ENCODE measurements around the gene ZFR2.

GRCh38 chr19:3793799-3794198 is 75.0 kb downstream of the ZFR2 start:
- TF ChIP-seq, protein P1, sequence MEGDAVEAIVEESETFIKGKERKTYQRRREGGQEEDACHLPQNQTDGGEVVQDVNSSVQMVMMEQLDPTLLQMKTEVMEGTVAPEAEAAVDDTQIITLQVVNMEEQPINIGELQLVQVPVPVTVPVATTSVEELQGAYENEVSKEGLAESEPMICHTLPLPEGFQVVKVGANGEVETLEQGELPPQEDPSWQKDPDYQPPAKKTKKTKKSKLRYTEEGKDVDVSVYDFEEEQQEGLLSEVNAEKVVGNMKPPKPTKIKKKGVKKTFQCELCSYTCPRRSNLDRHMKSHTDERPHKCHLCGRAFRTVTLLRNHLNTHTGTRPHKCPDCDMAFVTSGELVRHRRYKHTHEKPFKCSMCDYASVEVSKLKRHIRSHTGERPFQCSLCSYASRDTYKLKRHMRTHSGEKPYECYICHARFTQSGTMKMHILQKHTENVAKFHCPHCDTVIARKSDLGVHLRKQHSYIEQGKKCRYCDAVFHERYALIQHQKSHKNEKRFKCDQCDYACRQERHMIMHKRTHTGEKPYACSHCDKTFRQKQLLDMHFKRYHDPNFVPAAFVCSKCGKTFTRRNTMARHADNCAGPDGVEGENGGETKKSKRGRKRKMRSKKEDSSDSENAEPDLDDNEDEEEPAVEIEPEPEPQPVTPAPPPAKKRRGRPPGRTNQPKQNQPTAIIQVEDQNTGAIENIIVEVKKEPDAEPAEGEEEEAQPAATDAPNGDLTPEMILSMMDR (IDR thresholded peaks at IDR 0.05; ENCODE audit: control extremely low read depth in 1 of 3, insufficient read depth in 1 of 3, low read depth in 1 of 3, low read length in 3 of 3): no peak
- TF ChIP-seq MAX (IDR thresholded peaks at IDR 0.05): no peak
- TF ChIP-seq HDAC2 (IDR thresholded peaks at IDR 0.05; ENCODE audit: borderline replicate concordance in 1 of 2, low read depth in 2 of 2, low read length in 2 of 2): no peak
- TF ChIP-seq GABPA (IDR thresholded peaks at IDR 0.05; ENCODE audit: borderline replicate concordance, insufficient read depth, low read length): no peak
- no peak for TF ChIP-seq RAD21 (IDR thresholded peaks at IDR 0.05 in 1 of 2, conservative IDR thresholded peaks at IDR 0.05 in 1 of 2; ENCODE audit: low read depth in 2 of 2, low read length in 2 of 2)
- no peak for TF ChIP-seq POLR2A (IDR thresholded peaks at IDR 0.05; ENCODE audit: control extremely low read depth in 1 of 2, low read depth in 2 of 2, low read length in 2 of 2)

Measured in H1 (cell line).